Effector CD8-positive, alpha-beta T cell (primary cell): ENCODE data around the gene MTMR3.
"Not testable (repeated sequence)": the region's sequence is repeated elsewhere in the genome, so short reads cannot be mapped to it uniquely, and the experiment has no call there.

Experiments
- DNase-seq: peaks from one replicate; lab custom pipeline; 2025; lab: John Stamatoyannopoulos, UW
- total RNA-seq, 4 experiments: gene quantifications; one replicate each; lab custom pipeline; 2026; lab: John Stamatoyannopoulos, UW

Gene MTMR3
- total RNA-seq, result 103 to 192 (median 174) reads per million in 4 experiments

GRCh38 chr22:29883045-29883774, at the start of gene MTMR3:
Gene MTMR3, plus strand, starts transcription at chr22:29883174. Its CDS starts 87,886 bp downstream, at chr22:29971060.
- DNase-seq, result peak; percentile 86

GRCh38 chr22:29833392-29833965, 49.5 kb upstream of the MTMR3 start:
- no peak for DNase-seq

GRCh38 chr22:29834046-29834445, 48.9 kb upstream of the MTMR3 start:
- no peak for DNase-seq

GRCh38 chr22:29836791-29837370, 46.1 kb upstream of the MTMR3 start:
- DNase-seq, result not testable (repeated sequence)

- peak; percentile 97 for DNase-seq
Measured at GRCh38 chr22:29837741-29838598, 45.0 kb upstream of the MTMR3 start, which contains the start of gene ASCC2. Gene ASCC2, minus strand, starts transcription at chr22:29838274. Its CDS starts 5,949 bp downstream, at chr22:29832325.

- no peak for DNase-seq
Measured at GRCh38 chr22:29838599-29838956, 44.4 kb upstream of the MTMR3 start.

GRCh38 chr22:29839039-29839438, 43.9 kb upstream of the MTMR3 start:
- DNase-seq, result no peak

- DNase-seq, result no peak
Measured at GRCh38 chr22:29840498-29840897, 42.5 kb upstream of the MTMR3 start.

- no peak for DNase-seq
Measured at GRCh38 chr22:29842172-29842571, 40.8 kb upstream of the MTMR3 start.

- no peak for DNase-seq
Measured at GRCh38 chr22:29842740-29843139, 40.2 kb upstream of the MTMR3 start.

- DNase-seq, result no peak
Measured at GRCh38 chr22:29846290-29846689, 36.7 kb upstream of the MTMR3 start.

GRCh38 chr22:29848111-29848510, 34.9 kb upstream of the MTMR3 start:
- no peak for DNase-seq

- no peak for DNase-seq
Measured at GRCh38 chr22:29854432-29854831, 28.5 kb upstream of the MTMR3 start.

GRCh38 chr22:29855611-29856181, 27.3 kb upstream of the MTMR3 start:
- no peak for DNase-seq

- no peak for DNase-seq
Measured at GRCh38 chr22:29856496-29856895, 26.5 kb upstream of the MTMR3 start.

GRCh38 chr22:29859030-29859429, 23.9 kb upstream of the MTMR3 start:
- DNase-seq, result not testable (repeated sequence)

- no peak for DNase-seq
Measured at GRCh38 chr22:29860006-29860766, 22.8 kb upstream of the MTMR3 start.

GRCh38 chr22:29861672-29862297, 21.2 kb upstream of the MTMR3 start:
- DNase-seq, result no peak

GRCh38 chr22:29865572-29865971, 17.4 kb upstream of the MTMR3 start:
- not testable (repeated sequence) for DNase-seq

GRCh38 chr22:29867260-29867659, 15.7 kb upstream of the MTMR3 start:
- DNase-seq, result no peak

GRCh38 chr22:29867851-29868250, 15.1 kb upstream of the MTMR3 start:
- DNase-seq, result no peak
